Measurements from ENCODE around the gene KCNRG. TPM values are rescaled to one million over a fixed set of nuclear protein-coding genes. Genes with fewer than 3 reads are reported as not detected.

The KCNRG gene
- total RNA-seq, 1 donor from 2014 or later, result 0.75 TPM

- DNase-seq (ENCODE audit: low spot score), result no peak
- Mint-ChIP-seq H3K4me3 (ENCODE audit: low read depth) (peak overlapping the region; percentile 59), H3K27ac (peak overlapping the region; percentile 41), H3K27me3 (ENCODE audit: low read depth) (no peaks in the 10 kb centered on the region), H3K4me1 (ENCODE audit: low read depth) (peaks cover 25% of the 10 kb centered on the region), H3K36me3 (ENCODE audit: low read depth) (peaks cover 39% of the 10 kb centered on the region), H3K9me3 (no peaks in the 10 kb centered on the region)
- intact Hi-C loops (cut with micrococcal nuclease), result loop anchor here (5.0 to 10.0 kb wide), 6 partner anchors 42 to 897 kb away; partner anchors contain the start of gene KPNA3
Observed at GRCh38 chr13:49995625-49996101, 19.6 kb upstream of the KCNRG start.

GRCh38 chr13:49996161-49996915 lies 18.9 kb upstream of the KCNRG start:
- intact Hi-C loops (cut with micrococcal nuclease), result loop anchor here (5.0 to 10.0 kb wide), 6 partner anchors 41 to 896 kb away; partner anchors contain the start of gene KPNA3
- Mint-ChIP-seq H3K4me3 (ENCODE audit: low read depth) (peak overlapping the region; percentile 59), H3K9me3 (no peaks in the 10 kb centered on the region), H3K36me3 (ENCODE audit: low read depth) (peaks cover 41% of the 10 kb centered on the region), H3K4me1 (ENCODE audit: low read depth) (peaks cover 25% of the 10 kb centered on the region), H3K27me3 (ENCODE audit: low read depth) (no peaks in the 10 kb centered on the region), H3K27ac (no peak overlapping the region)
- peak; percentile 86 for DNase-seq (ENCODE audit: low spot score)

GRCh38 chr13:49996951-49997895 lies 18.0 kb upstream of the KCNRG start, which contains the start of gene TRIM13:
Gene TRIM13, plus strand, starts transcription at chr13:49997042. Its CDS starts 14,899 bp downstream, at chr13:50011941.
- Mint-ChIP-seq H3K9me3 (no peaks in the 10 kb centered on the region), H3K4me1 (ENCODE audit: low read depth) (peaks cover 31% of the 10 kb centered on the region), H3K27me3 (ENCODE audit: low read depth) (no peaks in the 10 kb centered on the region), H3K36me3 (ENCODE audit: low read depth) (peaks cover 41% of the 10 kb centered on the region), H3K4me3 (ENCODE audit: low read depth) (peak within 1 kb of the TSS; percentile 85), H3K27ac (peak within 1 kb of the TSS; percentile 89)
- intact Hi-C loops (cut with micrococcal nuclease), result loop anchor here (1.0 to 10.0 kb wide), 9 partner anchors 40 to 915 kb away; partner anchors contain the start of gene KPNA3
- peak; percentile 79 for DNase-seq (ENCODE audit: low spot score)

GRCh38 chr13:49997955-49998354 lies 17.3 kb upstream of the KCNRG start:
- peak overlapping the region; percentile 85 for H3K4me3 Mint-ChIP-seq (ENCODE audit: low read depth)
- no peaks in the 10 kb centered on the region for H3K27me3 Mint-ChIP-seq (ENCODE audit: low read depth)
- peak overlapping the region; percentile 47 for H3K27ac Mint-ChIP-seq
- DNase-seq (ENCODE audit: low spot score), result no peak
- intact Hi-C loops (cut with micrococcal nuclease), result loop anchor here (1.0 to 10.0 kb wide), 9 partner anchors 39 to 914 kb away; partner anchors contain the start of gene KPNA3
- H3K36me3 Mint-ChIP-seq (ENCODE audit: low read depth), result peaks cover 45% of the 10 kb centered on the region
- H3K4me1 Mint-ChIP-seq (ENCODE audit: low read depth), result peaks cover 31% of the 10 kb centered on the region
- H3K9me3 Mint-ChIP-seq, result no peaks in the 10 kb centered on the region

GRCh38 chr13:49998714-49999624 lies 16.3 kb upstream of the KCNRG start:
- no peak for DNase-seq (ENCODE audit: low spot score)
- Mint-ChIP-seq H3K27ac (no peak overlapping the region), H3K27me3 (ENCODE audit: low read depth) (no peaks in the 10 kb centered on the region), H3K4me1 (ENCODE audit: low read depth) (peaks cover 31% of the 10 kb centered on the region), H3K4me3 (ENCODE audit: low read depth) (peak overlapping the region; percentile 85), H3K9me3 (no peaks in the 10 kb centered on the region), H3K36me3 (ENCODE audit: low read depth) (peaks cover 51% of the 10 kb centered on the region)
- intact Hi-C loops (cut with micrococcal nuclease), result loop anchor here (5.0 to 10.0 kb wide), 6 partner anchors 38 to 893 kb away; partner anchors contain the start of gene KPNA3

GRCh38 chr13:50001287-50001686 lies 14.0 kb upstream of the KCNRG start:
- intact Hi-C loops (cut with micrococcal nuclease), result no loop called here
- peaks cover 33% of the 10 kb centered on the region for H3K4me1 Mint-ChIP-seq (ENCODE audit: low read depth)

GRCh38 chr13:50006426-50007135 lies 8.7 kb upstream of the KCNRG start:
- intact Hi-C loops (cut with micrococcal nuclease), result no loop called here
- Mint-ChIP-seq H3K36me3 (ENCODE audit: low read depth) (peaks cover 73% of the 10 kb centered on the region), H3K27ac (no peak overlapping the region), H3K27me3 (ENCODE audit: low read depth) (no peaks in the 10 kb centered on the region), H3K4me1 (ENCODE audit: low read depth) (peaks cover 20% of the 10 kb centered on the region), H3K4me3 (ENCODE audit: low read depth) (no peak overlapping the region), H3K9me3 (peaks cover 6% of the 10 kb centered on the region)
- DNase-seq (ENCODE audit: low spot score), result no peak

More at GRCh38 chr13:50001287-50001686, 14.0 kb upstream of the KCNRG start:
- Mint-ChIP-seq H3K27me3 (ENCODE audit: low read depth) (no peaks in the 10 kb centered on the region), H3K36me3 (ENCODE audit: low read depth) (peaks cover 69% of the 10 kb centered on the region), H3K27ac (no peak overlapping the region), H3K4me3 (ENCODE audit: low read depth) (no peak overlapping the region), H3K9me3 (peaks cover 3% of the 10 kb centered on the region)
- DNase-seq (ENCODE audit: low spot score), result no peak

GRCh38 chr13:50011461-50011860 lies 3.8 kb upstream of the KCNRG start:
- H3K4me3 Mint-ChIP-seq (ENCODE audit: low read depth), result no peak overlapping the region
- H3K9me3 Mint-ChIP-seq, result peaks cover under 1% of the 10 kb centered on the region
- intact Hi-C loops (cut with micrococcal nuclease), result loop anchor here (5.0 kb wide), 1 partner anchor 36 kb away; no protein-coding TSS in a partner anchor
- no peaks in the 10 kb centered on the region for H3K27me3 Mint-ChIP-seq (ENCODE audit: low read depth)
- H3K27ac Mint-ChIP-seq, result no peak overlapping the region
- H3K4me1 Mint-ChIP-seq (ENCODE audit: low read depth), result peaks cover 19% of the 10 kb centered on the region
- no peak for DNase-seq (ENCODE audit: low spot score)
- H3K36me3 Mint-ChIP-seq (ENCODE audit: low read depth), result peaks cover 79% of the 10 kb centered on the region

- Mint-ChIP-seq H3K36me3 (ENCODE audit: low read depth) (peaks cover 78% of the 10 kb centered on the region), H3K27me3 (ENCODE audit: low read depth) (no peaks in the 10 kb centered on the region), H3K27ac (no peak overlapping the region), H3K4me3 (ENCODE audit: low read depth) (no peak overlapping the region), H3K9me3 (no peaks in the 10 kb centered on the region), H3K4me1 (ENCODE audit: low read depth) (peaks cover 18% of the 10 kb centered on the region)
- intact Hi-C loops (cut with micrococcal nuclease), result loop anchor here (5.0 kb wide), 1 partner anchor 35 kb away; no protein-coding TSS in a partner anchor
- DNase-seq (ENCODE audit: low spot score), result no peak
Observed at GRCh38 chr13:50012396-50013169, 2.7 kb upstream of the KCNRG start.

GRCh38 chr13:50014386-50014785 lies 858 bp upstream of the KCNRG start:
- H3K36me3 Mint-ChIP-seq (ENCODE audit: low read depth), result peaks cover 81% of the 10 kb centered on the region
- peaks cover 23% of the 10 kb centered on the region for H3K4me1 Mint-ChIP-seq (ENCODE audit: low read depth)
- H3K9me3 Mint-ChIP-seq, result no peaks in the 10 kb centered on the region
- intact Hi-C loops (cut with micrococcal nuclease), result loop anchor here (5.0 kb wide), 1 partner anchor 33 kb away; no protein-coding TSS in a partner anchor
- no peaks in the 10 kb centered on the region for H3K27me3 Mint-ChIP-seq (ENCODE audit: low read depth)
- DNase-seq (ENCODE audit: low spot score), result no peak
- no peak overlapping the region for H3K27ac Mint-ChIP-seq
- H3K4me3 Mint-ChIP-seq (ENCODE audit: low read depth), result no peak overlapping the region

Data from activated T-helper 2 cell treated with anti-CD3 and anti-CD28 coated beads, Interferon-gamma antibody, Interleukin-2, Interleukin-4, amounts not matched to agents 10 μg/mL and 5 μg/mL and 100 μg/mL, durations not matched to agents 14 hours and 24 hours and 36 hours (primary cell).